Stimulated activated CD8-positive, alpha-beta memory T cell treated with anti-CD3 and anti-CD28 coated beads, Interleukin-7, amount 100 ng/mL, for 1 hour (primary cell): ENCODE measurements around the gene NCS1.

ENCODE experiments used
- DNase-seq, 2 donors: peaks; one replicate each; pipeline ENCODE4 v3.0.0-alpha.2; 2020; ENCODE audit warnings: low read depth in 2 of 2

Gene NCS1

DNA sequence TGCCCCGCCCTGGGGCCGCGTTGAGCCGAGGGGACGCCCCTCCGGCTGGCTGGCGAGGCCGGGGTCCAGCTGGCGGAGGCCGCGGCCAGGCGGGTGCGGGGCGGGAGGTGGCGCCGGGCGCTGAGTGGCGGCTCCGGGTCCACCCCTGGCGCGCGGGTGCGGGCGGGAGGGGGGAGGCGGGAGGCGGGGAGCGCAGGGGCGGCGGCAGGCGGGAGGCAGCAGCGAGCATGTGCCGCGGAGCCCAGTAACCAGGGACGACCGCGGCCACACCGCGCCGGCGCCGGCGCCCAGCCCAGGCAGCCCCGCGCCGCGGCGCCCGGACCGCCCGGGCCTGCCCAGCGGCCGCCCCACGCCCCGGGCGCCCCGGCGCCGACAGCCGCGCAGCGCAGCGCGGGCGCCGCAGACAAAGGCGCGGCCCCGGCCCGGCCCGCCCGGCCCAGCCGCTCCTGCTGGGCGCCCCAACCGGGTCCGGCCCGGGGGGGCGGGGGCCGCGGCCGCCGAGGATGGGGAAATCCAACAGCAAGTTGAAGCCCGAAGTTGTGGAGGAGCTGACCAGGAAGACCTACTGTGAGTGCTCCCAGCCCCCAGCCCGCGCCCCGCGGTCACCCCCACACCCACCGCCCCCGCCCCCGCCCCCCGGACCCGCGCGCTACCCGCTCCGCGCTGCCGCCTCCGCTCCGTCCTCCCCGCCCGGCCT, at the start of gene NCS1:
Gene NCS1, plus strand, starts transcription at position 244 of the 697 bp plus-strand sequence. Its CDS starts 260 bp downstream, at position 504.
- DNase-seq, result peak in 1 of 2 donors; percentile 16

GRCh38 chr9:130122456-130122855, 49.7 kb upstream of the NCS1 start:
- DNase-seq, result no peak

- DNase-seq, result no peak
Observed at GRCh38 chr9:130124085-130124860, 47.9 kb upstream of the NCS1 start.

GRCh38 chr9:130126721-130127433, 45.3 kb upstream of the NCS1 start:
- DNase-seq, result no peak

DNA sequence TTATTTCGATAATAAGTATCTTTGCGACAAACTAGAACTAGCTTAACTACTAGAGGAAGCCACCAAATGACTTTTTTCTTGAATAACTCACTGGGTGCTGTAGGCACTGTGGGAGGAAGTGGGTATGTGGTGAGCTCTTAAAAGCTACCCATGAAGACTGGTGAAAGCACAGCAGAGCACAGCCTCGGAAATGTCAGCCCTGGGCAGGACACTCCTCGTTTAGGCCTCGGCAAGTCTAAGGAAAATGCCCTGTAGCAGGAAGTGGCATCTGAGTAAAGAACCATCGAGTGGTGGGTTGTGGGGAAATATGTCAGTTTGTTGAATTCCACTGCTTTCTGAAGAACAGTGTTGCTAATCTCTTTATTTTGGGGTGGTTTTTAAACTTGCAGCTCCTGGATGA, 44.0 kb upstream of the NCS1 start:
- DNase-seq, result peak; percentile 58 to 59

DNA sequence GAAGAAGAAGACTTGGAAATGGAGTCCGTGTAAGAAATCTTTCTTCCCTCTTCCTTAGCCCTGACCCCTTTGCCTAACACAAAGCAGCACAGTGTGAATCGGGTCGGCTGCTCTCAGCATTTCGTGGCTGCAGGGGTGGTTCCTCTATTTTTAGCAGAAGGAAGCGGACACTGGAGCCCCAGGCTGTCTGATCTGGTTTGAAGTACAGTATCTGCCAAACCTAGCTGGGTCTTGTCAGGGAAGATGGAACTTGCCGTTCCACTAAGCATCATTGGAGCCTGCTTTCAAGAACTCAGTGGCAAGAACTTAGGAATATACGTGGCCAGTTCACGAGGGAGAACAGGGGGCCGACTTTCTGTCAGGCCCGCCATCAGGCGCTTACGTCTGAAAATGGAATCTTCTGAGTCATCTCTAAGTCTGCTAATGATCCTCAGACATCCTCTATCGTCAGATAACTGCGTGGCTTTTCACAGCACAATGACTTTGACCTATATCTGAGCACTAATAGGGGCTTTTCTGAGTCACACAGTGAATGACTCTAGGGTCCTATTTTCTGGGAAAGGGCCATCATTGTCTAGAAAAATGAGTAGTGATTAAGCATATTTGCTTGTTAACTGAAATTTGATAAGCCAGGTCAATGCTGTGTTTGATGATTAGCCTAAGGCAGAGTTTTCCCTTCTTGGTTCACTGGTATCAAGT, 43.3 kb upstream of the NCS1 start:
- peak; percentile 20 to 26 for DNase-seq

GRCh38 chr9:130129432-130130061, 42.7 kb upstream of the NCS1 start:
- no peak for DNase-seq

DNA sequence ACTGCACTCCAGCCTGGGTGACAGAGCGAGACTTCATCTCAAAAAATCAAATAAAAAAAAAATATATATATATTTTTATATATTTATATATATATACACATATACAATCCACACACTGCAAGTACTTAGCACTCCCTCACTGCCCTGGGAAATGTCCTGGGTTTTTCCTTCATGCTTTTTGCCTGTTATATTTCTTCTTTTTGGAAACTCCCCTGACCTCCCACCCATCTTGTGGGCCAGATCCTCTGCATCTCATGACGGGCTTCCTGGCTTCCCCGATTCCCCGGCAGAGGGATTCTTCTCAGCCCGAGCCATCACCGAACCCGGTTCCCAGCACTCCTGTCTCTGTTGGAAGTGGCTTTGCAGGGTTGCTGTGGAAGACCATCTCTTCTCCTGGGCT, 39.5 kb upstream of the NCS1 start:
- no peak for DNase-seq

DNA sequence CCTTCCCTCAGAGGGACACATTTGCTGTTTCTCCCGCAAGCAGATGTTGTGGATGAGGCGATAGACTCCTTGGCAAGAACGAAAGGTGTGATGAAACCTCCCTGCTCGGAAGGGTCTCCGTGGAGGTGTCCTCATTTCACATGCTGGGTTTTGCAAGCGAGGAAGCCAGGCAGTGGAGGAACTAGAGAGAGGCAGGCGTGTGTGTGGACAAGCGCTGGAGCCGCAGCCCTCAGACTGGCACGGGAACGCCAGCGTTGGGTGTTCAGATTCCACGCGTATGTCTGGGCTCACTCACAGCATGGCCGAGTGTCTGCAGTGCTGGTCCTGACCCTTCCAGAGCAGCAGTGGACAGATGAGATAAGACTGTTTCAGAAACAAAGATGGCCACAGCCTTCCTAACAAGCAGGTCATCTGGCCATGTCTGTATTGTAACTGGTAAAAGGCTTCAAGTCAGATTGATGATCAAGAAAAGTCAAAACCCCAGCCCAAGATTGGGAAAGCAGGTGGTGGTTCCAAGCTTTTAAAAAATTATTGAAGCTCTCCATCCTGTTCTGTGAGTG, 35.0 kb upstream of the NCS1 start:
- no peak for DNase-seq

DNA sequence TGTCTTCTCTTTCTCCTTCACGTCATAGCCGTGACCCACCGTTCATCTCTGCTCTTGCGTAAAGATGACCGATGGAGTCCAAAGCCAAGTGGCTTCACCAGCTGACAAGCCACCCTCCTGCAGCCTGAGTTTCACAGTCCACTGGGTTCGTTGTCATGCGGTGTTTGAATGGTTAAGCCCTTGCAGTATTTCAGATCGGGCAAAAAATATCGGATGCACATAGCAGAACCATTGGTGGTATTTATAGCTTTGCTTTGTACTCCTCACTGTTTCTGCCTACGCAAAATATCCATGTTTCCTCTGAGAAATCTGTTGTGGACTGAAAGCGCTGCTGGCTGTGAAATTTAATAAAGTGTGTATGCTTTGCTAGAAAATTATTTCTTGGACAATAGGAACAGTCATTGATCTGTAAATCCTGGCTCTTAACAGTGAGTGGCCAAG, 34.5 kb upstream of the NCS1 start:
- no peak for DNase-seq

- DNase-seq, result no peak
Observed at GRCh38 chr9:130138171-130138653, 34.0 kb upstream of the NCS1 start.

DNA sequence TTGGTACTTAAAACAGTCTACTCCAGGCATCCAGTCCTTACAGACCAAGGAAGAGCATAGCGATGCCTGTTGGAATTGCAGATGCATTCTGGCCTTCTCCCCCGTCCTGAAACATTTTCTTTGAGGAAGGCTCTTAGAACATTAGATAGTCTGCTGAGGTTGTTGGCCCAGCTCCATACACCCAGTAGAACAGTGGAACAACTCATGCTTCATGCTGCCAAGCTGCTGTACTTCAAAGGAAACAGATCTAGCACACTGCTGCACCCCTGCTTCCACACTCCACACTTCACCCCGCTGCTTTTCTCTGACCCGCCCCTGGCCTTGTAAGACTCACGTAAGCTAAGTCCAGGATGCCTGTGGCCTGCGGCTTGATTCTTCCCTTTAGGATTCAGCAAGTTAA, 33.4 kb upstream of the NCS1 start:
- DNase-seq, result no peak

GRCh38 chr9:130139251-130139650, 33.0 kb upstream of the NCS1 start:
- no peak for DNase-seq

DNA sequence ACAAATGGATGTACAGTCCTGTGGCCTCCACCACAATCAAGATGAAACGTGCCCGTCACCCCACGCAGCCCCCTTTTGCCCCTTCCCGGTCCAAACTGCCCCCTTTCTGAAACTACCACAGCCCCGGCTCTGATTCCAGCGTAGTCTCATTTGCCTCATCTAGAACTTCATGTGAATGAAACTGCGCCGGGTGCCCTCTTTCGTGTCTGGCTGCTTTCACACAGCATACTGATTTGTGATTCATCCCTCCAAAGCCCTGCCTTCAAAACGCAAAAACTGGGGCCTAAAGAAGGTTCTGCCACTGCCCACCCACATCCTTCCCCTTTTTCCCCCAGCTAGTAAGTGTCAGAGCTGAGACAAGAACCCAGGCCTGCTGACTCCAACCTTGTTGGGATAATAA, 31.5 kb upstream of the NCS1 start:
- no peak for DNase-seq

DNA sequence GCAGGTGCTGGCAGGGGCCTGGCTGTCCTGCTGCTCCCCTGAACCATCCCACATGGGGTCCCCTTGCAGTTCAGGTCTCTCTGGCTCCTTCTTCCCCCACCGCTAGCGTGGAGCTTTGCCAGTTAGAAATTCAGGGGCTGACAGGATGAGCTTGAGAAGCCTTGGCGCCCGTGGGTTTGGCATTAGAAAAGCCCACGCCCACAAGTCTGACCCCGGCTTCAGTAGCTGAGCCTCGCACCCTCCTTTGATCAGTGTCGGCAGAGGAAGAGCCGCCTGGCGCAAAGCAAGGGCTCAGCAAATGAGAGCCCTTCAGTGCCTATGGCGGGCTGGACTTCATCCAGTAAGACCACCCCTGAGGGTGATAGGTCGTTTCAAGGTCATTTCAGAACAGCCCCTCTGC, 30.1 kb upstream of the NCS1 start:
- no peak for DNase-seq

DNA sequence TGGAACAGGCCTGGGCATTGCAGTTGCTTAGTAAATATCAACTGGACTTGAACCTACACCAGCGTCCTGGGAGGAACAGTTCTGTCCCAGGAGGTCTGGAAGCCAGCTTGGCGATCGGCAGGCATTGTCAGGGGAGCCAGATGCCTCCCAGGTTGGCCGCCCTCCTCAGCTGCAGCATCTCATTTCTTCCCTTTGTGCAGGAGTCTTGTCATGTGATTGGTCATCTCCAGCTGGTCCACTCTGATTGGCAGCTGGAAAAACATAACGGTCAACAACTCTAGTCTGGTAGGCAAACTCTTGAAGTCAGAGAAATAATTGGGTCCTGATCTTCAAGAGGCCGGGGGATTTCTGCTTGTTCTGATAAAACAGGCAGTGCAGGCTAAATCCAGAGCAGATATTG, 29.6 kb upstream of the NCS1 start:
- DNase-seq, result no peak

DNA sequence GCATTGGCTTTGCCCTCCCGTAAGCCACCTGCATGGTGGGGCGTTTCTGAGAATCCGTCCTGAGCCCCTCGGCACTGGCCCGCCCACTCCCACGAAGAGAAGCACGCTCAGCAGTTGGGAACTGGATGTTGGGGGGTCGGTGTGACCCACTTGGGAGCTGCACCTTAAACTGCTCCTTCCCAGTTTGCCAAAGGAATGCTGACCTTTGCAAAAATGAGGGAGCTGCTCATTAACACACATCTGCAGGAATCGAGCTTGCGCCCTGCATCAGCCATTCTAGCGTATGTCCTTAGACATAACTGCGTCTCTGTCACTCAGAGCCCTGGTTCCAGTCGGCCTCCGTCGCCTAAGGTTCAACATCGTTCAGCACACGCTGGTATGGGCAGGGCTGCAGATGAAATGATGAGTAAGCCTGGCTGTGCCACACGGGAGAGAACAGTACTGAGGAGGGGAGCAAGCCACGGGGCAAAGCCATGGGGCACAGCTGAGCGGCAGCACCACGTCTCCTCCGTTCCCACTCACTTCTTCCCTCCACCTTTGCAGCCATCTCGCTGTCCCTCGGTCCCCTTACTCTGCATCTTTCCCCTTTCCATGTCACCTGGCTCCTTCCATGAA, 28.8 kb upstream of the NCS1 start:
- no peak for DNase-seq

DNA sequence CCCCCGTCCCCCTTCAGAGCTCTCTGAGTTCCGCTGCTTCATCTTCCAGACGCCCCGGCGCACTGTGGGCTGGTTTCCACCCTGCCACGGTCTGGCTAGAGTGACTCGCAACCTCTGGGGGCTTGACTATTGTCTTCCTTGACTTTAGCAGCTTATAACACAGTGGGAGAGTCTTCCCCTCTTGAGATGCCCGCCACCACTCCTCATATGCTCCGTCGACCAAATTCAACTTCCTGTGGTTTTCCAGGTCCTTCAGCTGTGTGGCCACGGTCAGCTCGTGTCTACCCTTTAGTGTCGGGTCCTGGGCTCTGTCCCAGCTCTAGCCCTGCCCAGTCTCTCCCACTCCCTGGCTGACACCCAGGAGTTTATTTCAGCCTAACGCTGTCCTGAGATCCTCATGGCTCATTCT, 28.2 kb upstream of the NCS1 start:
- no peak for DNase-seq

GRCh38 chr9:130144703-130145102, 27.5 kb upstream of the NCS1 start:
- no peak for DNase-seq

- no peak for DNase-seq
Observed at GRCh38 chr9:130145658-130146057, 26.5 kb upstream of the NCS1 start.

DNA sequence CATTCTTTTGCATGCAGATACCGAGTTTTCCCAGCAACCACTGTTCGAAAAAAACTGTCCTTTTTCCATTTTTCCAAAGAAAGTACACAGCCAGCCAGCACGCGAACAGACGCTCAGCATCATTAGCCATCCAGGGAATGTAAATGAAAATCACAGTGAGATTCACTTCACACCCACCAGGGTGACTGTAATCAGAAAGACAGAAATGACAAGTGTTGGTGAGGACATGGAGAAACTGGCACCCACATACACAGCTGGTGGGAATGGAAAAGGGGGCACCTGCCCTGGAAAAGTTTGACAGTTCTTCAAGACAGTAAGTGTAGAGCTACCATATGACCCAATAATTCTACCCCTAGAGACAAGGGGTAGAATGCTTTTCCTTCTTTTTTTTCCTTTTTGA, 25.0 kb upstream of the NCS1 start:
- DNase-seq, result no peak
